GM19438 (cell line): Measurements from ENCODE around the gene ZGPAT.

Experiments used
- ATAC-seq: cut with Tn5 transposase; IDR thresholded peaks from one replicate; pipeline ENCODE4 v1.9.1; 2021; ENCODE audit warnings: low read depth; ENCODE audit not compliant: unreplicated experiment

ZGPAT gene

DNA sequence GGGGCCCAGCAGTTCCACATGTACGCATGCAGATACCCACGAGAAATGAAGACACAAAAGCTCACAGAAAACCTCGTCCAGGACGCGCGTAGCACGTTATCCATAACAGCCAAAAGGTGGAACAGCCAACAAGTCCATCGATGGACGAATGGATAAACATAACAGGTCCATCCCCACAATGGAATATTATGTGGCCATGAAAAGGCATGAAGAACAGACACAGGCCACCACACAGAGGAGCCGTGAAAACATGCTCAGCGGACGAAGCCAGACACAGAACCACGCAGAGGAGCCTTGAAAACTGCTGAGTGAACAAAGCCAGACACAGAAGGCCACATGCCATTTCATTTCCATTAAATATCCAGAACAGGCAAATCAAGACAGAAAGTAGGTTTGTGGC is 69.8 kb downstream of the ZGPAT start:
- no peak for ATAC-seq

DNA sequence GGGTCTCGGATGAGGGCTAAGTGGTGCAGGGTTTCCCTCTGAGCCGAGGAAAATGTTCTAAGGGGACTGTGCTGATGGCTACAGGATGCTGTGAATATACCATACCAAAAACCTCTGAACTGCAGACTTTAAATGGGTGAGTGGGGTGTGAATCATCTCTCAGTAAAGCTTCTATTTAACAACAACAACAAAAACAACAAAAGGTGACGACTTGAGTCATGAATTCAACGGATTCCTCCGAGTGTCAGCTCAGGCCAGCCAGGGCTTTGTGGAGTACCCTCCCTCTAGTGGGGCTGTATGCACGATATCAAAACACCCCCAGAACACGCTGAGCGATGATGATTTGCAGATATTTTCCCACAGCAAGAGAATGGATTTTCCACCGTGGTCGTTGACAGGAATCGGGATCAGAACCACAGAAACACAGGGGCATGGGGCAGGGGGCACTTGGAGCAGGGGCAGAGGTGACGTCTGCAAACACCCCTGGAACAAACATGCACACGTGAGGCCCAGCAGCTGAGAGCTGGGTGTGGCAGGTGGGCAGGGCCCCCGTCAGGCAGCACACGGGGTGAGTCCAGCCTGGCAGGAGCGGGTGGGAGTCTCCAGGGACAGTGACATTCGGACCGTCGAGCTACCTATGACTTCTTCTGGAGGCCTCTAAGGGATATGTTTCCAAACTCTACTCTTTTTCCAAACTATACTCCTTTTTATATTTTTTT is 70.4 kb downstream of the ZGPAT start:
- no peak for ATAC-seq

DNA sequence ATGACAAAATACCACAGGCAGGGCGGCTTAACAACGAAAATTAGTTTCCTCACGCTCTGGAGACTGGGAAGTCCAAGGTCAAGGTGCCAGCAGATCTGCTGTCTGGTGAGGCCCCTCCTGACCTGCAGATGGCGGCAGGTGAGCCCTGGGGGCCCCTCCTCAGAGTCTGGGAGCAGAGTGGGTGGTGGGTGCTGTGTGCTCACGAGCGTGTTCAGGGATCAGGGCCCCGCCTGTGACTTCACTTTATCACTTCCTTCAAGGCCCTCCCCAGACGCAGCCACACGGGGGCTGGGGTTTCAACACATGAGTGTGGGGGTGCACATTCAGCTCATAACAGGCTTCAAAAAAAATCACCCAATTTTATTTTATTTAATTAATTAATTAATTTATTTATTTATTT is 71.0 kb downstream of the ZGPAT start:
- ATAC-seq, result no peak

DNA sequence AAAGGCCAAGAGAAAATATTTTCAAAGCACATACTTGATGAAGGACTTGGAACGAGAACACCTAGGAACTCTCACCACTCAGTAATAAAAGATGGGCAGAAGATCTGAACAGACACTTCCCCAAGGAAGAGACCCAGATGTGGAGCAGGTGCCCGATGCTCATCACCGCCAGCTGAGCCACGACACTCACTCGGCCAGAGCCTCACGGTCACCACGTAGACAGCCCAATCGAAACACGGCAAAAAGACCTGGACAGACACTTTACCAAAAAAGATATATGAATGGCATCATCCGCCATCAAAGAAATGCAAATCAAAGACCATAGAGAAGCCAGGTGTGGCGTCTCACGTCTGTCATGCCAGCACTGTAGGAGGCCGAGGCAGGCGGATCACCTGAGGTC is 73.3 kb downstream of the ZGPAT start:
- no peak for ATAC-seq

DNA sequence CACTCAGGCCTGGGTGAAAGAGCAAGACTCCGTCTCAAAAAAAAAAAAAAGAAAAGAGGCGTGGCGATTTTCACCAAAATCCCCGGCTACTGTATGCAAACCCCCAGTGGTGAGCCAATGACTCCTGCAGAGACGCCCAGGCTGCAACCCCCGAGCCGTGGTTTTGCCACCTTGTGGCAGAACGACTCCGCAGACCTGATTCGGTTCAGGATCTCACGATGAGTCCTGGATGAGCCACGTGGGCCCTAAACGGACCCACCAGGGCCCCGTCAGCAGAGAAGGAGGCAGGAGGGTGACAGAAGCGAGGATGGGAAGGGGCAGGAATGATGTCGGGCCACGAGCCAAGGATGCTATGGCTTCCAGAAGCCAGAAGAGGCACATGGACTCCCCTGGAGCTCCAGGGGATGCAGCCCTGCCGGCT is 74.2 kb downstream of the ZGPAT start:
- no peak for ATAC-seq

DNA sequence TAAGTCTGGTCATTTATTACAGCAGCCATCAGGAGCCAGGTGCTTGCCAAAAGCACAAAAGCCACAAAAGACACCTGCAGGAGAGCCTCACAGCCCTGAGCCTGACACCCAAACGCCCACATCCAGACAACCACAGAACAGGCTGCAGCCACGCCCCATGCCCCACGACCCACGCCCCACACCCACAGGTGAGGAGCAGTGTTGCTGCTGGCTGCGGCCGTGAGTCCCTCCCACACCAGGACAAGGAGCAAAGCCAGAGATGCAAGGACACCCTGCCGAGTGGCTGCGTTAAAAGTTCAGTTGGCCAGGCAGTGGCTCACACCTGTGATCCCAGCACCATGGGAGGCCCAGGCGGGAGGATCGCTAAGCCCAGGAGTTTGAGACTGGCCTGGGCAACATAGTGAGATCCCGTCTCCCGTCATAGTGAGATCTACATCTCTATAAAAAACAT is 74.7 kb downstream of the ZGPAT start:
- no peak for ATAC-seq

DNA sequence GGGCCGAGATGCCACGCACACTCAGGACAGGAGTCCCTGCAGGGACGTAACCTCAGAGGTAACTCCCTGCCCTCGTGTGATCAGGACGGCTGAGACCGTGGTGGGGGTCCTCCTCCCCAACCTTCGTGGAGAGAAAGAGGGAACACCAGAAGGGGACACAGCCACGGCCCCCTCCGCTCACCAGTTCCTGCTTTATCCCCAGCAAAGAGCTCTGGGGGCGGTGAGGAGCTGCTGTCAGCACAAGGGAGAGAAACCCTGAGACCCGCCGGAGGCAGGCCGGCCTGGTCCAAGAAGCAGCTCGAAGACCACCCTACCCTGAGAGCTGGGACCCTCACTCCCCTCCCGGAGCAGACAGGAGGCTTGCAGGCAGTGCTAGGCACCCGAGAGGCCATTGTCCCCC is 76.1 kb downstream of the ZGPAT start:
- no peak for ATAC-seq

DNA sequence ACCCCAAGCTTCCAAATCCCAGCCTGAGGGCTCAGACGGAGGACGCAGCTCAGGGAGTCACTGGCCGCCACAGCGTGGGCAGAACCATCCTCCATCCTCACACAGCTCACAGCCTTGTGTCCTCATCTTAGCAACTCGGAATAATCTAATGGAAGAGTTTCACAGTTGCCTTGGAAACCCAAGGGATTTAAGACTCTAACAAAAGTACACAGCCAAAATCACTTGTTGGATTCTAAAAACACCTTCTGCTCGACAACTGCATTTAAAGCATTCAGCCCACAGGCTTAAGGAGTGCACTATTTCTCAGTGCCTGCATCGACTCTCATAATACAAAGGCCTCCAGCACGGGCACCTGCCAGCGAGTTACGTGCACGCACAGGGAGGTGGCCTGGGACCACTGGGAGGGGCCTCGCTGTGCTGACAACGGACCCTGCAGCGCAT is 77.9 kb downstream of the ZGPAT start:
- ATAC-seq, result no peak
